ENCODE measurements around the gene H1-8.
"Not testable (repeated sequence)": the region's sequence is repeated elsewhere in the genome, so short reads cannot be mapped to it uniquely, and the experiment has no call there.

H1-8 gene

DNA sequence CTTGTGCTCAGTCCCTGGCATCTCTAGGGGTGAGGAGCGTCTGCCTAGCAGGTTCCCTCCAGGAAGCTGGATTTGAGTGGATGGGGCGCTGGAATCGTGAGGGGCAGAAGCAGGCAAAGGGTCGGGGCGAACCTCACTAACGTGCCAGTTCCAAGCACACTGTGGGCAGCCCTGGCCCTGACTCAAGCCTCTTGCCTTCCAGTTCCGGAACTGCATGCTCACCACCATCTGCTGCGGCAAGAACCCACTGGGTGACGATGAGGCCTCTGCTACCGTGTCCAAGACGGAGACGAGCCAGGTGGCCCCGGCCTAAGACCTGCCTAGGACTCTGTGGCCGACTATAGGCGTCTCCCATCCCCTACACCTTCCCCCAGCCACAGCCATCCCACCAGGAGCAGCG lies 9.6 kb upstream of the H1-8 start:
- Histone ChIP-seq H3K4me3 (ENCODE audit: low read depth, low read length) (no peak overlapping the region), H3K79me2 (ENCODE audit: control insufficient read depth, insufficient read depth, low read length, unreplicated experiment) (no peaks in the 10 kb centered on the region), H3K4me1 (ENCODE audit: control insufficient read depth, insufficient read depth, low read length, unreplicated experiment) (peaks cover 4% of the 10 kb centered on the region), H3K27ac (ENCODE audit: low read depth, low read length) (no peak overlapping the region), H2AFZ (ENCODE audit: low read length, unreplicated experiment) (no peak overlapping the region), H3K36me3 (ENCODE audit: insufficient read depth, low read length) (no peaks in the 10 kb centered on the region), H3K27me3 (ENCODE audit: insufficient read depth, low read length) (0 out of 2 replicates have a peak, but pooled peaks cover 3% of the 10 kb centered on the region)

DNA sequence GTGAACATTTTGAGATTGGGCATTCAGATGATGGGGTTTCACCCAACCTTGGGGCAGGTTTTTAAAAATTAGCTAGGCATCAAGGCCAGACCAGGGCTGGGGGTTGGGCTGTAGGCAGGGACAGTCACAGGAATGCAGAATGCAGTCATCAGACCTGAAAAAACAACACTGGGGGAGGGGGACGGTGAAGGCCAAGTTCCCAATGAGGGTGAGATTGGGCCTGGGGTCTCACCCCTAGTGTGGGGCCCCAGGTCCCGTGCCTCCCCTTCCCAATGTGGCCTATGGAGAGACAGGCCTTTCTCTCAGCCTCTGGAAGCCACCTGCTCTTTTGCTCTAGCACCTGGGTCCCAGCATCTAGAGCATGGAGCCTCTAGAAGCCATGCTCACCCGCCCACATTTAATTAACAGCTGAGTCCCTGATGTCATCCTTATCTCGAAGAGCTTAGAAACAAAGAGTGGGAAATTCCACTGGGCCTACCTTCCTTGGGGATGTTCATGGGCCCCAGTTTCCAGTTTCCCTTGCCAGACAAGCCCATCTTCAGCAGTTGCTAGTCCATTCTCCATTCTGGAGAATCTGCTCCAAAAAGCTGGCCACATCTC lies 8.4 kb upstream of the H1-8 start:
- Histone ChIP-seq H3K4me1 (ENCODE audit: control insufficient read depth, insufficient read depth, low read length, unreplicated experiment) (peaks cover 4% of the 10 kb centered on the region), H2AFZ (ENCODE audit: low read length, unreplicated experiment) (no peak overlapping the region), H3K27ac (ENCODE audit: low read depth, low read length) (no peak overlapping the region), H3K36me3 (ENCODE audit: insufficient read depth, low read length) (no peaks in the 10 kb centered on the region), H3K27me3 (ENCODE audit: insufficient read depth, low read length) (0 out of 2 replicates have a peak, but pooled peaks cover 3% of the 10 kb centered on the region), H3K4me3 (ENCODE audit: low read depth, low read length) (no peak overlapping the region), H3K79me2 (ENCODE audit: control insufficient read depth, insufficient read depth, low read length, unreplicated experiment) (no peaks in the 10 kb centered on the region)

DNA sequence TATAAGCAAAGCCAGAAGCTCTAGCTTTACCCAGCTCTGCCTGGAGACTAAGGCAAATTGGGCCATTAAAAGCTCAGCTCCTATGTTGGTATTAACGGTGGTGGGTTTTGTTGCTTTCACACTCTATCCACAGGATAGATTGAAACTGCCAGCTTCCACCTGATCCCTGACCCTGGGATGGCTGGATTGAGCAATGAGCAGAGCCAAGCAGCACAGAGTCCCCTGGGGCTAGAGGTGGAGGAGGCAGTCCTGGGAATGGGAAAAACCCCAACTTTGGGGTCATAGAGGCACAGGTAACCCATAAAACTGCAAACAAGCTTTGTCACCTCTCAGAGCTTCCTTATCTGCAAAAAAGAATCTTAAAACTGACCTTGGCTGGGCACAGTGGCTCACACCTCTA lies 7.9 kb upstream of the H1-8 start:
- H3K4me3 ChIP-seq (ENCODE audit: low read depth, low read length), result no peak overlapping the region
- H3K27ac ChIP-seq (ENCODE audit: low read depth, low read length), result no peak overlapping the region
- no peaks in the 10 kb centered on the region for H3K79me2 ChIP-seq (ENCODE audit: control insufficient read depth, insufficient read depth, low read length, unreplicated experiment)
- no peak overlapping the region for H2AFZ ChIP-seq (ENCODE audit: low read length, unreplicated experiment)
- no peaks in the 10 kb centered on the region for H3K36me3 ChIP-seq (ENCODE audit: insufficient read depth, low read length)
- 0 out of 2 replicates have a peak, but pooled peaks cover 3% of the 10 kb centered on the region for H3K27me3 ChIP-seq (ENCODE audit: insufficient read depth, low read length)
- H3K4me1 ChIP-seq (ENCODE audit: control insufficient read depth, insufficient read depth, low read length, unreplicated experiment), result peaks cover 3% of the 10 kb centered on the region

DNA sequence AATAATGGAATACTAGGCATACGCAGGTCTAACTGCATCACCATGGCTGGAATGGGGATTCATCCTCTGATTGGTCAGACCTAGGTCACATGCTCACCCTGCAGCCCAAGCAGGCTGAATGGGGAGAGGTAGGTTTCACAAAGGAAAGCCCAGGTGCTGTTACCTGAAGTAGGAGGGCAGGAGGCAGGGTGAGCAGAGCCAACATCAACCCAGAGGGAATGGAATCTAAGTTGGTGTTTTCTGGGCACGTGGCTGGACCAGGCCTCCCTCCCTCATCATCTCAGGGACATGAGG lies 6.7 kb upstream of the H1-8 start:
- Histone ChIP-seq H3K79me2 (ENCODE audit: control insufficient read depth, insufficient read depth, low read length, unreplicated experiment) (no peaks in the 10 kb centered on the region), H2AFZ (ENCODE audit: low read length, unreplicated experiment) (no peak overlapping the region), H3K27ac (ENCODE audit: low read depth, low read length) (no peak overlapping the region), H3K36me3 (ENCODE audit: insufficient read depth, low read length) (no peaks in the 10 kb centered on the region), H3K4me1 (ENCODE audit: control insufficient read depth, insufficient read depth, low read length, unreplicated experiment) (no peaks in the 10 kb centered on the region), H3K27me3 (ENCODE audit: insufficient read depth, low read length) (0 out of 2 replicates have a peak, but pooled peaks cover 3% of the 10 kb centered on the region), H3K4me3 (ENCODE audit: low read depth, low read length) (no peak overlapping the region)

DNA sequence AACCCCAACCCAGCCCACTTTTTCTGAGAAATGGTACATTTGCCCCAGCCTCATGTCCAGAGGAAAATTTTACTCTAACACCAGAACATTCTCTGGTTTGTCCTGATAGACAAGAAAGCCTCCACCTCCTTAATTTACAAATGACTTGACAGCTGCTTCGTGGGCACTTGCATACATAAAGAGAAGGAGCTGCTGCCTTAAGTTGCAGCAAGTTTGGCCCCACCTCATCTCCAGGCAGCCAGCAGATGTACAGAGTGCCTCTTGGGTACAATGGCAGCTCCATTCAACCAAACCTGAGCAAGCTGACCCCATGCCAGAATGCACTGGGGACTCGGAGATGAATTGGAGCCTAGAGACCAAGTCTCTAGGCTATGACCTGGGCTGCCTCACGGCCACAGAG lies 6.2 kb upstream of the H1-8 start:
- Histone ChIP-seq H3K4me1 (ENCODE audit: control insufficient read depth, insufficient read depth, low read length, unreplicated experiment) (no peaks in the 10 kb centered on the region), H2AFZ (ENCODE audit: low read length, unreplicated experiment) (no peak overlapping the region), H3K79me2 (ENCODE audit: control insufficient read depth, insufficient read depth, low read length, unreplicated experiment) (no peaks in the 10 kb centered on the region), H3K4me3 (ENCODE audit: low read depth, low read length) (no peak overlapping the region), H3K27ac (ENCODE audit: low read depth, low read length) (no peak overlapping the region), H3K27me3 (ENCODE audit: insufficient read depth, low read length) (0 out of 2 replicates have a peak, but pooled peaks cover 3% of the 10 kb centered on the region), H3K36me3 (ENCODE audit: insufficient read depth, low read length) (no peaks in the 10 kb centered on the region)

DNA sequence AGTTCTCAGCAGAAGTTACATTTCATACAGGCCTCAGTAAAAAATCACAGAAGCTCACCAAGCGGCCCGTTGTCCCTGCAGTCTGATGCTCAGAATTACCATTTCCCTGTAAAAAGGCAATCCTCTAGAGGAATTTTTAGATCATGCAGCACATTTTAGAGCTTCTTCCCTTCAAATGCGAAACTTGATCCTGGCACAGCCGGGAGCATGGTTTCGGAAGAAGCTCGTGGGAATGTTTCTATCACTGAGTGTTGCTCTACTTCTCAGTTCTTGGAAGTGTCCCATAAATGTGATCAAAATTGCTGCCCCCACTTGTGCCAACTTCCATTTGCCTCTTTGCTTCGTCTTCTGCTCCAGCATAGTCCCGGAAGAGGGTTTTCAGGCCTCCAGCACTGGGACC lies 3.8 kb upstream of the H1-8 start:
- H3K79me2 ChIP-seq (ENCODE audit: control insufficient read depth, insufficient read depth, low read length, unreplicated experiment), result no peaks in the 10 kb centered on the region
- no peak overlapping the region for H3K4me3 ChIP-seq (ENCODE audit: low read depth, low read length)
- H3K4me1 ChIP-seq (ENCODE audit: control insufficient read depth, insufficient read depth, low read length, unreplicated experiment), result no peaks in the 10 kb centered on the region
- H2AFZ ChIP-seq (ENCODE audit: low read length, unreplicated experiment), result no peak overlapping the region
- no peaks in the 10 kb centered on the region for H3K36me3 ChIP-seq (ENCODE audit: insufficient read depth, low read length)
- H3K27ac ChIP-seq (ENCODE audit: low read depth, low read length), result no peak overlapping the region
- H3K27me3 ChIP-seq (ENCODE audit: insufficient read depth, low read length), result 0 out of 2 replicates have a peak, but pooled peaks cover 3% of the 10 kb centered on the region

DNA sequence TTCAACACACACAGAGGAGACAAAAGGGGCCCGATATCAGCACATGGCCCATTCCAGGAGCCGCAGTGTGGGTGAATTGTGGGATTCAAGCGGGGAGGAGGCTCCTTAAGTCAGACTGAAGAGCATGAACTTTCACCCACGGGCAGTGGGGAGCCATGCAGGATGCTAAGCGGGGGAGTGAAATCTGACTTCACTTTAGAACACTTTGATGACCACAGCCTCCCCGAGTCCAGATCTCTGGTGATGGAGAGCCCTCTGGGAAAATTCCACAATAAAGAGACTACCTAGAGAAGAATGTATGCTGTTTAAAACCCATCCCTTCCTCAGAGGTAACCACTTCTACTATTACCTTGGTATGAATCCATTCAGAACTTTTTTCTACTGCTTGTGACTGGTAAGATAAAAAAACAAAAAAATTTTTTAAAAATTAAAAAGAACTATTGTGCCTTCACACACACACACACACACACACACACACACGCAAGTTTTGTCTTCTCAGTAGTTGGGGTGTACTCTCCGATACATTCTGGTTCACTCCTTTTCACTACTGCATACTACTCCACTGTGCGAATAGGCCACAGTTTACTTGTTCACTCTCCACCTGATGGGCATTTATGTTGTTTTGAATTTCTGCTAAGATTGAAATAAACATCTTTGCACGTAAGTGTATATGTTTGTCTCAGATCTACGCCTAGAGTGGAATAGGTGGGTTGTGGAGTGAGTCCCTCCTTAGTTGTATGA lies 2.0 kb upstream of the H1-8 start:
- Histone ChIP-seq H3K4me1 (ENCODE audit: control insufficient read depth, insufficient read depth, low read length, unreplicated experiment) (no peaks in the 10 kb centered on the region), H3K79me2 (ENCODE audit: control insufficient read depth, insufficient read depth, low read length, unreplicated experiment) (no peaks in the 10 kb centered on the region), H2AFZ (ENCODE audit: low read length, unreplicated experiment) (no peak overlapping the region), H3K27me3 (ENCODE audit: insufficient read depth, low read length) (0 out of 2 replicates have a peak, but pooled peaks cover 3% of the 10 kb centered on the region), H3K4me3 (ENCODE audit: low read depth, low read length) (no peak overlapping the region), H3K36me3 (ENCODE audit: insufficient read depth, low read length) (no peaks in the 10 kb centered on the region), H3K27ac (ENCODE audit: low read depth, low read length) (no peak overlapping the region)

DNA sequence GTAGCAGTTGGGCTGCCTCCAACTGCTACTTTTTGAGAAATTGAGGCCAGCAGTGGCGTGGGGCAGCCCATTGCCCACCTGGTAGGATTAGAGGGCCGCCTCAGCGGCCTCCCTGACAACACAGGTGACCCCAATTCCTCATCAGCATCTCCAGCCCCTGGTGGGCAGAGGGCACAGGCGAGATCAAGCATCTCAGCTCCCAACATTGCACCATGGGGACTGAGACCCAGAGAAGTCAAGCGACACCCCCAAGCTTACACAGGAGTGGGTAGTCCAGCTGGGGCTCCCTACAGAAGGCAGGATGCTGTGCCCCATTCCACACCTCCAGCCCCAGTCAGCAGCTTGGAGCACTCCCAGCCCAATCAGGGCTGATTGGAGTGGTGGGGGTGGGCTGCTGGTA lies 228 bp upstream of the H1-8 start:
- Histone ChIP-seq H3K4me1 (ENCODE audit: control insufficient read depth, insufficient read depth, low read length, unreplicated experiment) (no peaks in the 10 kb centered on the region), H3K79me2 (ENCODE audit: control insufficient read depth, insufficient read depth, low read length, unreplicated experiment) (no peaks in the 10 kb centered on the region), H2AFZ (ENCODE audit: low read length, unreplicated experiment) (no peak overlapping the region), H3K27me3 (ENCODE audit: insufficient read depth, low read length) (no peaks in the 10 kb centered on the region), H3K36me3 (ENCODE audit: insufficient read depth, low read length) (no peaks in the 10 kb centered on the region), H3K27ac (ENCODE audit: low read depth, low read length) (no peak overlapping the region), H3K4me3 (ENCODE audit: low read depth, low read length) (no peak overlapping the region)

DNA sequence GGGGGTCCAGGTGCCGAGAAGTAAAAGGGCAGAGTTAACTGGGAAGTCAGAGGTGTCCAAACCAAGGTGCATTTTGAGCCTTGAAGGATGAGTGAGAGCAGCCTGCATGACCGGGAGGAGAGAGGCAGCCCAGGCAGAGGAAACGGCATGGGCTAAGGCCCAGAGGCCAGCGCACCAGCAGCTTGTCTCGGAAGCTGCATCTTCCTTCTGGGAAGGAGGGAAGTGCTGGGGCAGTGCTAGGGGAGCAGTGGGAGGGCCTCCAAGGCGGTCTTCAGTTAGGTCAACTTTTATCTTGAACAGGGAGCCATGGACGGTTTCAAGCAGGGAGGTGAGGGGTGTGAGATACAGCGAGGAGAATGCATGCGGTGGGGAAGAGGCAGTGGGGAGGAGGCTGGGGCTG lies 1.0 kb downstream of the H1-8 start:
- no peak overlapping the region for H2AFZ ChIP-seq (ENCODE audit: low read length, unreplicated experiment)

DNA sequence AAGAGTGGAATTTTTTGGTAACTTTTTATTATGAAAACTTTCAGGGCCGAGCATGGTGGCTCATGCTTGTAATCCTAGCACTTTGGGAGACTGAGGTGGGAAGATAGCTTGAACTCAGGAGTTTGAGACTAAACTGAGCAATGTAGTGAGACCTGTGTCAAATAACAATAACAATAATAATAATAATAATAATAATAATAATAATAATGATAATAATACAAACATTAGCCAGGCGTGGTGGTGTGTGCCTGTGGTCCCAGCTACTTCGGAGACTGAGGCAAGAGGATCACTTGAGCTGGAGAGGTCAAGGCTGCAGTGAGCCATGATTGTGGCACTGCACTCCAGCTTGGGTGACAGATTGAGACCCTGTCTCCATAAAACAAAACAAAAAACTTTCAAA lies 3.0 kb downstream of the H1-8 start:
- H3K27ac ChIP-seq (ENCODE audit: low read depth, low read length); H3K27me3 ChIP-seq (ENCODE audit: insufficient read depth, low read length); H3K36me3 ChIP-seq (ENCODE audit: insufficient read depth, low read length); H3K4me1 ChIP-seq (ENCODE audit: control insufficient read depth, insufficient read depth, low read length, unreplicated experiment); H3K4me3 ChIP-seq (ENCODE audit: low read depth, low read length); H3K79me2 ChIP-seq (ENCODE audit: control insufficient read depth, insufficient read depth, low read length, unreplicated experiment); H2AFZ ChIP-seq (ENCODE audit: low read length, unreplicated experiment): not testable (repeated sequence)

More for the DNA sequence above, 1.0 kb downstream of the H1-8 start:
- no peaks in the 10 kb centered on the region for H3K36me3 ChIP-seq (ENCODE audit: insufficient read depth, low read length)
- H3K79me2 ChIP-seq (ENCODE audit: control insufficient read depth, insufficient read depth, low read length, unreplicated experiment), result no peaks in the 10 kb centered on the region
- H3K4me1 ChIP-seq (ENCODE audit: control insufficient read depth, insufficient read depth, low read length, unreplicated experiment), result no peaks in the 10 kb centered on the region
- H3K4me3 ChIP-seq (ENCODE audit: low read depth, low read length), result no peak overlapping the region
- H3K27ac ChIP-seq (ENCODE audit: low read depth, low read length), result no peak overlapping the region
- no peaks in the 10 kb centered on the region for H3K27me3 ChIP-seq (ENCODE audit: insufficient read depth, low read length)

DNA sequence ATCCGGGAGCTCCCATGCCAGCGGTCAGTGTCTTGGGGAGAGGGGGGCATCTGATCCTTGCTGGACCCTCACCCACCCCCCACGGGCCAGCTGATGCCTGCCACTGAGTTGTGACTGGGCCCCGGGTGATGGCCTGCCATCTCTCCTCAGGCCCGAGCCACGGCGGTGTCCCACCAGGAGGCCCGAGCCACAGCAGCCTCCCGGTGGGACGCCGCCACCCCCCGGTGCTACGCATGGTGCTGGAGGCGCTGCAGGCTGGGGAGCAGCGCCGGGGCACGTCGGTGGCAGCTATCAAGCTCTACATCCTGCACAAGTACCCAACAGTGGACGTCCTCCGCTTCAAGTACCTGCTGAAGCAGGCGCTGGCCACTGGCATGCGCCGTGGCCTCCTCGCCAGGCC lies 4.3 kb downstream of the H1-8 start:
- Histone ChIP-seq H3K4me1 (ENCODE audit: control insufficient read depth, insufficient read depth, low read length, unreplicated experiment) (peaks cover 9% of the 10 kb centered on the region), H2AFZ (ENCODE audit: low read length, unreplicated experiment) (no peak overlapping the region), H3K4me3 (ENCODE audit: low read depth, low read length) (no peak overlapping the region), H3K27me3 (ENCODE audit: insufficient read depth, low read length) (no peaks in the 10 kb centered on the region), H3K27ac (ENCODE audit: low read depth, low read length) (no peak overlapping the region), H3K79me2 (ENCODE audit: control insufficient read depth, insufficient read depth, low read length, unreplicated experiment) (no peaks in the 10 kb centered on the region), H3K36me3 (ENCODE audit: insufficient read depth, low read length) (no peaks in the 10 kb centered on the region)
